GM12891 (cell line): ENCODE results near the gene CNTF.

Source experiments
- PAX5 ChIP-seq: IDR thresholded peaks from 2 replicates; pipeline ENCODE4 v1.6.1; 2011; ENCODE audit warnings: low read length, moderate library complexity, mild to moderate bottlenecking; ENCODE audit not compliant: insufficient read depth, severe bottlenecking
- POLR2A ChIP-seq: IDR thresholded peaks from 2 replicates; pipeline ENCODE4 v1.6.1; 2011; ENCODE audit warnings: low read depth, low read length, control low read depth
- POLR2AphosphoS5 ChIP-seq: IDR thresholded peaks from 2 replicates; pipeline ENCODE4 v1.6.1; 2011; ENCODE audit warnings: low read depth, low read length, control low read depth
- POU2F2 ChIP-seq: IDR thresholded peaks from 2 replicates; pipeline ENCODE4 v1.6.1; 2011; ENCODE audit warnings: low read depth, mild to moderate bottlenecking, control low read depth, low read length, moderate library complexity
- SPI1 ChIP-seq: IDR thresholded peaks from 2 replicates; pipeline ENCODE4 v1.6.1; 2011; ENCODE audit warnings: low read depth, low read length, control low read depth
- TAF1 ChIP-seq: IDR thresholded peaks from 2 replicates; pipeline ENCODE4 v1.6.1; 2011; ENCODE audit warnings: low read depth, low read length, control low read depth

DNA sequence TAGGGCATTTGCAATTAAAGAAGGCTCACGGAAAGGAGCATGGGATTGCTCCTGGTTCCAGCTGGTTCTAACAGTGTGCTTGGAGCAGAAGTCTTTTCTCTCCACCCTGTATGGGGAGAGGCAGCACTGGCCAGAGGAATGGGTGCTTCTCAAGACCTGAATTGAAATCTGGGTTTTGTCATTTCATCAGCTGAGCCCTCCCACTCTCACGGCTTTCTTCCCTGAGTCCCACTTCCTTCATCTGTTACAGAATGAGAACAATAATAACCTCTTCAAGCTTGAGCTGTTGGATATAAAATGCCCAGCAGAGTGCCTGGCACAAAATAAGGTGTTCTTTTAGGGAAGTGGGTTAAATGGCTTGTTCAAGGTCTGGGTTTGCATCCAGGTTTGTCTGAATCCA, 17.2 kb downstream of the CNTF start:
- TF ChIP-seq POLR2A (no peak), POLR2AphosphoS5 (no peak), PAX5 (no peak), POU2F2 (no peak), TAF1 (no peak), SPI1 (peak; percentile 23; the same call in 1 of the 2 replicates)
